SK-N-MC (cell line): ENCODE data around the gene ZNF845.

Experiments used
- EZH2 ChIP-seq: fragments of 200-600 bp; sonication (generic); IDR thresholded peaks from one replicate; pipeline ENCODE4 v1.6.1; 2017; ENCODE audit warnings: antibody characterized with exemption
- POLR2AphosphoS5 ChIP-seq: IDR thresholded peaks from 2 replicates; pipeline ENCODE4 v1.6.1; 2012; ENCODE audit warnings: mild to moderate bottlenecking, low read depth, low read length, borderline replicate concordance

- TF ChIP-seq EZH2 = no peak
- no peak for TF ChIP-seq POLR2AphosphoS5
Observed at GRCh38 chr19:53332484-53332883, 1.1 kb upstream of the ZNF845 start.
